ENCODE results near the gene LRFN2. TPM values are rescaled to one million over a fixed set of nuclear protein-coding genes. Genes with fewer than 3 reads are reported as not detected.
A peak's percentile ranks its signal among the peaks of the same experiment; 100 is the strongest.

The LRFN2 gene
- total RNA-seq, 3 donors from 2014 or later (not counting 1 experiment from before 2014, with no cell fraction given): 3.0 to 3.6 (median 3.5) TPM

GRCh38 chr6:40551966-40552505 is 35.1 kb downstream of the LRFN2 start:
- H3K27ac ChIP-seq (ENCODE audit: low read length): no peak overlapping the region
- 82% methylated on average over 4 of the region's 4 CpGs for WGBS (ENCODE audit: insufficient coverage)
- DNase-seq: no peak
- H3K27me3 Mint-ChIP-seq (ENCODE audit: low read depth in 2 of 2): no peaks in the 10 kb centered on the region
- no peaks in the 10 kb centered on the region for H3K9me3 Mint-ChIP-seq
- no peaks in the 10 kb centered on the region for H3K4me1 ChIP-seq (ENCODE audit: control insufficient read depth, insufficient read depth, low read length)
- no peak for TF ChIP-seq CTCF (IDR thresholded peaks at IDR 0.05)
- no peaks in the 10 kb centered on the region for H3K27me3 ChIP-seq (ENCODE audit: control insufficient read depth, insufficient read depth, low read length)
- no peak overlapping the region for H3K4me3 ChIP-seq (ENCODE audit: low read length)
- H3K4me3 Mint-ChIP-seq: no peak overlapping the region
- peaks cover 6 to 7% of the 10 kb centered on the region in 2 donors for H3K4me1 Mint-ChIP-seq
- intact Hi-C loops (cut with micrococcal nuclease): no loop called here
- H3K36me3 ChIP-seq (ENCODE audit: control insufficient read depth, insufficient read depth, low read length): no peaks in the 10 kb centered on the region
- no peak overlapping the region for H3K27ac Mint-ChIP-seq
- no peaks in the 10 kb centered on the region for H3K36me3 Mint-ChIP-seq
- no peaks in the 10 kb centered on the region for H3K9me3 ChIP-seq (ENCODE audit: control insufficient read depth, insufficient read depth, low read length)
- ATAC-seq: no peak

- H3K27ac Mint-ChIP-seq: no peak overlapping the region
- peaks cover 6 to 7% of the 10 kb centered on the region in 2 donors for H3K4me1 Mint-ChIP-seq
- Histone ChIP-seq H3K4me1 (ENCODE audit: control insufficient read depth, insufficient read depth, low read length) (no peaks in the 10 kb centered on the region), H3K9me3 (ENCODE audit: control insufficient read depth, insufficient read depth, low read length) (no peaks in the 10 kb centered on the region), H3K4me3 (ENCODE audit: low read length) (no peak overlapping the region), H3K36me3 (ENCODE audit: control insufficient read depth, insufficient read depth, low read length) (no peaks in the 10 kb centered on the region), H3K27ac (ENCODE audit: low read length) (no peak overlapping the region), H3K27me3 (ENCODE audit: control insufficient read depth, insufficient read depth, low read length) (no peaks in the 10 kb centered on the region)
- ATAC-seq: peak; percentile 55 to 75 (median 72)
- no peak overlapping the region for H3K4me3 Mint-ChIP-seq
- peak in 1 of 2 donors; percentile 52 for DNase-seq
- intact Hi-C loops (cut with micrococcal nuclease): loop anchor here (1.0 kb wide), 1 partner anchor 274 kb away; no protein-coding TSS in a partner anchor
- no peaks in the 10 kb centered on the region for H3K27me3 Mint-ChIP-seq (ENCODE audit: low read depth in 2 of 2)
- 88% methylated on average over 11 of the region's 12 CpGs for WGBS (ENCODE audit: insufficient coverage)
- peak; percentile 59 for TF ChIP-seq CTCF (IDR thresholded peaks at IDR 0.05)
- H3K36me3 Mint-ChIP-seq: no peaks in the 10 kb centered on the region
- no peaks in the 10 kb centered on the region for H3K9me3 Mint-ChIP-seq
These were observed 36.7 kb downstream of the LRFN2 start for GRCh38 chr6:40550202-40551101.

GRCh38 chr6:40545954-40546353 is 41.2 kb downstream of the LRFN2 start:
- H3K27me3 ChIP-seq (ENCODE audit: control insufficient read depth, insufficient read depth, low read length): no peaks in the 10 kb centered on the region
- H3K4me3 ChIP-seq (ENCODE audit: low read length): no peak overlapping the region
- H3K36me3 ChIP-seq (ENCODE audit: control insufficient read depth, insufficient read depth, low read length): no peaks in the 10 kb centered on the region
- Mint-ChIP-seq H3K4me1 (peaks cover 6 to 7% of the 10 kb centered on the region in 2 donors), H3K4me3 (no peak overlapping the region), H3K27me3 (ENCODE audit: low read depth in 2 of 2) (no peaks in the 10 kb centered on the region), H3K27ac (no peak overlapping the region), H3K9me3 (no peaks in the 10 kb centered on the region), H3K36me3 (no peaks in the 10 kb centered on the region)
- no peaks in the 10 kb centered on the region for H3K4me1 ChIP-seq (ENCODE audit: control insufficient read depth, insufficient read depth, low read length)
- intact Hi-C loops (cut with micrococcal nuclease): no loop called here
- TF ChIP-seq CTCF (IDR thresholded peaks at IDR 0.05): no peak
- ATAC-seq: no peak
- DNase-seq: no peak
- no peak overlapping the region for H3K27ac ChIP-seq (ENCODE audit: low read length)
- WGBS (ENCODE audit: insufficient coverage): 89% methylated on average over 6 of the region's 6 CpGs
- no peaks in the 10 kb centered on the region for H3K9me3 ChIP-seq (ENCODE audit: control insufficient read depth, insufficient read depth, low read length)

All from natural killer cell (primary cell).